ENCODE results near the gene SH3PXD2B.

DNA sequence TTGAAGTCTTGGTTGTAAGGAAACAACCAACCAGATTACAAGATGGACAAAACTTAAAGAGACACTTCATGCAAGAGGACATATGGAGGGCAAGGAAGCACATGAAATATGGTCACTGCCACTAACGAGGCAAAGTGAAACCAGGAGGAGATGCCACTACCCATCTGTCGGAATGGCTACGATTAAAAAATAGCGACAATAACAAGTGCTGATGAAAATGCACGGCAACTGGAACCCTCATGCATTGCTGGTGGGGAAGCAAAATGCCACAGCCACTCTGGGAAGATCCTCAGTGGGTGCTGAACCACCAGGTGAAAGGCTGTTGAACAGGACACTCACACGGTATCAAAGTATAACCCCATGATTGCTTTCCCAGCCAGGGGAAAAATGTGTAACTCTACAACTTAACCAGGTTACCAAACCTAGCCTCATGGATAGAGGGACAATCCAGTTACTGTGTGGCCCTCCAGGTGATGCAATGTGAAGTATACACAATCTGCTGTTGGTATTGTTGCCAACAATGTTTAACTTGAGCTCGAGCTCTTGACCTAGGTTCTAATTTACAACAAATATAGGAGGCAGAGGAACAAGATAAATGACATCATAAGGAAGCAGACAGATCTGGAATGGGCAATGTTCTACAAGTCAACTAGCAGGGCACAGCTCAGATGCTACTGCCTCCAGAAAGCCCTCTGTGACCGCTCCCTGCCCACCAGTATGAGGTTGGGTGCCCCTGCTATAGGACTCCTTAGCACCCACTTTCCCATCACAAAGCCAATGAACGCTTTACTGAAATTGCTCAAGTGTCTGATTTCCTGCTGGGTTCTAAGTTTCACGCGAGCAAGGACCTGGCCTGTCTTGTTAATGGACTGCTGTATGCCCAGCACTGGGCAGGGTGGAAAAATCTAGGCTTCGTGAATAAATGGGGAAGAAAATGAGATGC is 25.8 kb downstream of the SH3PXD2B start:
- TF ChIP-seq FOXM1 (IDR thresholded peaks at IDR 0.05; ENCODE audit: borderline replicate concordance, low read depth) (no peak), CEBPB (IDR thresholded peaks at IDR 0.05) (no peak), REST (IDR thresholded peaks at IDR 0.05; ENCODE audit: low read depth) (no peak), YY1 (IDR thresholded peaks at IDR 0.05; ENCODE audit: low read depth) (no peak), TAF1 (IDR thresholded peaks at IDR 0.05; ENCODE audit: low read depth) (no peak), RAD21 (IDR thresholded peaks at IDR 0.05; ENCODE audit: low read depth) (no peak), NFIC (IDR thresholded peaks at IDR 0.05) (no peak), EP300 (IDR thresholded peaks at IDR 0.05; ENCODE audit: borderline replicate concordance) (no peak), TCF12 (IDR thresholded peaks at IDR 0.05; ENCODE audit: low read depth) (no peak), EGR1 (IDR thresholded peaks at IDR 0.05) (no peak)
- TF ChIP-seq, protein P1, sequence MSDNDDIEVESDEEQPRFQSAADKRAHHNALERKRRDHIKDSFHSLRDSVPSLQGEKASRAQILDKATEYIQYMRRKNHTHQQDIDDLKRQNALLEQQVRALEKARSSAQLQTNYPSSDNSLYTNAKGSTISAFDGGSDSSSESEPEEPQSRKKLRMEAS (IDR thresholded peaks at IDR 0.05) = no peak
- TF ChIP-seq, protein P2, sequence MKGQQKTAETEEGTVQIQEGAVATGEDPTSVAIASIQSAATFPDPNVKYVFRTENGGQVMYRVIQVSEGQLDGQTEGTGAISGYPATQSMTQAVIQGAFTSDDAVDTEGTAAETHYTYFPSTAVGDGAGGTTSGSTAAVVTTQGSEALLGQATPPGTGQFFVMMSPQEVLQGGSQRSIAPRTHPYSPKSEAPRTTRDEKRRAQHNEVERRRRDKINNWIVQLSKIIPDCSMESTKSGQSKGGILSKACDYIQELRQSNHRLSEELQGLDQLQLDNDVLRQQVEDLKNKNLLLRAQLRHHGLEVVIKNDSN (IDR thresholded peaks at IDR 0.05) = no peak
